CD14-positive monocyte (primary cell): ENCODE results near the gene GAS5. TPM values are rescaled to one million over a fixed set of nuclear protein-coding genes. Genes with fewer than 3 reads are reported as not detected.

ENCODE experiments used
- DNase-seq, 3 donors: peaks; one replicate each; pipeline ENCODE4 v3.0.0-alpha.2; 2011 to 2022
- H2AFZ ChIP-seq: 2 replicates; pipeline ENCODE4 v1.6.0; 2012; ENCODE audit warnings: mild to moderate bottlenecking, low read depth, low read length, inconsistent platforms; ENCODE audit not compliant: insufficient read depth, poor library complexity, severe bottlenecking
- H3K27ac ChIP-seq, 2 donors: 1 replicate in 1 of 2; 2 replicates in 1 of 2; pipeline ENCODE4 v1.5.1; 2012 to 2013; ENCODE audit warnings: low read length in 2 of 2, control low read depth in 1 of 2, inconsistent platforms in 1 of 2, low read depth in 1 of 2, mild to moderate bottlenecking in 1 of 2
- H3K27me3 ChIP-seq, 2 donors: one replicate each; pipeline versions ENCODE4 v1.6.0 to v1.6.1; 2011 to 2013; ENCODE audit warnings: low read length in 2 of 2; ENCODE audit not compliant: control insufficient read depth in 2 of 2, insufficient read depth in 2 of 2
- H3K36me3 ChIP-seq, 2 donors: replicated peaks in 1 of 2; 1 replicate in 1 of 2; 2 replicates in 1 of 2; pipeline versions ENCODE4 v1.5.1 to v1.6.1; 2012 to 2013; ENCODE audit warnings: low read length in 2 of 2, control low read depth in 1 of 2, inconsistent platforms in 1 of 2, mild to moderate bottlenecking in 1 of 2; ENCODE audit not compliant: insufficient read depth in 2 of 2, control insufficient read depth in 1 of 2
- H3K4me1 ChIP-seq, 2 donors: 1 replicate in 1 of 2; 2 replicates in 1 of 2; pipeline versions ENCODE4 v1.5.1 to v1.6.1; 2012 to 2013; ENCODE audit warnings: low read length in 2 of 2, control low read depth in 1 of 2, inconsistent platforms in 1 of 2, mild to moderate bottlenecking in 1 of 2, moderate library complexity in 1 of 2; ENCODE audit not compliant: insufficient read depth in 2 of 2, control insufficient read depth in 1 of 2
- H3K4me2 ChIP-seq: replicated peaks from 2 replicates; pipeline ENCODE3; 2012; ENCODE audit warnings: low read length, moderate library complexity, mild to moderate bottlenecking; ENCODE audit not compliant: poor library complexity, severe bottlenecking; ENCODE audit errors: extremely low read depth
- H3K4me3 ChIP-seq, 3 experiments: fragments of 200-600 bp in 1 of 3; sonication (generic) in 1 of 3; replicated peaks in 1 of 3; 1 replicate in 2 of 3; 2 replicates in 1 of 3; pipeline ENCODE4 v1.5.1; 2011 to 2013; ENCODE audit warnings: low read length in 3 of 3, mild to moderate bottlenecking in 3 of 3, control low read depth in 2 of 3, low read depth in 2 of 3, inconsistent platforms in 1 of 3, moderate library complexity in 1 of 3
- H3K79me2 ChIP-seq: 2 replicates; pipeline ENCODE4 v1.6.0; 2012; ENCODE audit warnings: mild to moderate bottlenecking, control low read depth, inconsistent platforms, low read length, moderate library complexity; ENCODE audit not compliant: insufficient read depth
- H3K9ac ChIP-seq: 2 replicates; pipeline ENCODE4 v1.6.0; 2017; ENCODE audit warnings: low read length, mild to moderate bottlenecking; ENCODE audit not compliant: insufficient read depth, poor library complexity, severe bottlenecking
- H3K9me3 ChIP-seq, 2 donors: replicated peaks in 1 of 2; 1 replicate in 1 of 2; 2 replicates in 1 of 2; pipeline versions ENCODE4 v1.5.1 to v1.6.1; 2012 to 2013; ENCODE audit warnings: low read length in 2 of 2, control low read depth in 1 of 2; ENCODE audit not compliant: control insufficient read depth in 1 of 2, insufficient read depth in 1 of 2
- H4K20me1 ChIP-seq: 2 replicates; pipeline ENCODE4 v1.6.0; 2012; ENCODE audit warnings: mild to moderate bottlenecking, low read length, control low read depth, moderate library complexity; ENCODE audit not compliant: insufficient read depth
- H3K27ac Mint-ChIP-seq, 7 donors: one replicate each; pipeline ENCODE4 v1.8.0; 2020; ENCODE audit warnings: mild to moderate bottlenecking in 7 of 7, mixed read lengths in 7 of 7, moderate library complexity in 6 of 7, inconsistent platforms in 2 of 7
- H3K27me3 Mint-ChIP-seq, 3 donors: one replicate each; pipeline ENCODE4 v1.8.0; 2021 to 2022; ENCODE audit warnings: low read depth in 3 of 3, mild to moderate bottlenecking in 3 of 3, mixed read lengths in 3 of 3, moderate library complexity in 3 of 3, inconsistent platforms in 1 of 3
- H3K36me3 Mint-ChIP-seq, 2 donors: one replicate each; pipeline ENCODE4 v1.8.0; 2020; ENCODE audit warnings: mixed read lengths in 2 of 2, inconsistent platforms in 1 of 2, mild to moderate bottlenecking in 1 of 2
- H3K4me1 Mint-ChIP-seq: one replicate; pipeline ENCODE4 v1.8.0; 2020; ENCODE audit warnings: mild to moderate bottlenecking, mixed read lengths
- H3K4me3 Mint-ChIP-seq, 2 donors: one replicate each; pipeline ENCODE4 v1.8.0; 2020; ENCODE audit warnings: mild to moderate bottlenecking in 2 of 2, mixed read lengths in 2 of 2, moderate library complexity in 1 of 2
- H3K9me3 Mint-ChIP-seq, 7 donors: one replicate each; pipeline ENCODE4 v1.8.0; 2020 to 2022; ENCODE audit warnings: mixed read lengths in 7 of 7, mild to moderate bottlenecking in 6 of 7, moderate library complexity in 6 of 7, inconsistent platforms in 2 of 7
- CTCF ChIP-seq: fragments of 200-600 bp; IDR thresholded peaks from one replicate; pipeline ENCODE4 v1.8.0; 2022; ENCODE audit warnings: antibody characterized with exemption, mild to moderate bottlenecking
- WGBS: methylation state at CpG from one replicate; pipeline ENCODE4 v1.1.5; 2013; ENCODE audit warnings: missing lambda C conversion rate; ENCODE audit not compliant: insufficient coverage; 5-methylcytosine and 5-hydroxymethylcytosine counted together
- intact Hi-C, 2 donors: fragments of 100-400 bp; cut with micrococcal nuclease; formaldehyde crosslinking; loops; one replicate each; pipeline versions ENCODE4 v1.15.0 to v1.15.1; 2023
- polyA plus RNA-seq, 3 donors: library from polyadenylated mRNA; depleted of rRNA in 1 of 3; unstranded in 2 of 3; stranded (reverse) in 1 of 3; fragments of 300-500 nt in 2 of 3; fragments of >200 nt in 1 of 3; fragmentation: Illumina TruSeq in 2 of 3; gene quantifications; 1 replicate in 2 of 3; 2 replicates in 1 of 3; pipeline ENCODE4 v1.2.3, GENCODE V29; 2012 to 2021

Gene GAS5
- polyA plus RNA-seq, 3 donors, result 90.4 to 309 (median 92.0) TPM

DNA sequence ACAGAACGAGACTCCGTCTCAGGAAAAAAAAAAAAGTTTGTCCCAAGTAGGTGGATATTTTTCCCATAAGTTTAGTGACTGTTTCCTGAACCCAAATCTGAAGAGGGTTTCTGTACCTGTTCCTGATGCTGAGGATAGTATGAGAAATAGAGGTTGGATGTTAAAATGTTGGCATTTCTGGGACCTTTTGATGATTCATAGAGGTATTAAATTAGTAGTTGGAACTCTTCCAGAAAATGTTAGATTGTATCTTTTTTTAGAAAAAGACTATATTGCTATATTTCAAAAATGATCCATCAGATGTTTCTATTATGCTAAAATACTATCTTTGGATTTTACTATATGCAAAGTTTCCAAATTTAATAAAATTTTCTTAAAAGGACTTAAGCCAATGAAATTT, 40.2 kb downstream of the GAS5 start:
- no peak overlapping the region for H3K4me3 Mint-ChIP-seq
- H3K27me3 Mint-ChIP-seq, result no peaks in the 10 kb centered on the region
- no peak for TF ChIP-seq CTCF
- H3K27me3 ChIP-seq, result no peaks in the 10 kb centered on the region
- peaks cover 25 to 33% of the 10 kb centered on the region in 2 donors for H3K36me3 Mint-ChIP-seq
- H3K36me3 ChIP-seq, result peaks cover 17 to 30% of the 10 kb centered on the region in 2 donors
- no peak for DNase-seq
- no peaks in the 10 kb centered on the region for H3K9me3 Mint-ChIP-seq
- no peak overlapping the region for H2AFZ ChIP-seq
- H3K9ac ChIP-seq, result no peak overlapping the region
- intact Hi-C loops, result loop anchor here in 1 of 2 donors (5.0 kb wide), 2 partner anchors 40 to 1085 kb away; partner anchors contain the start of genes GAS5 and ZBTB37
- peaks cover 26% of the 10 kb centered on the region for H3K4me1 Mint-ChIP-seq
- H3K9me3 ChIP-seq, result no peaks in the 10 kb centered on the region
- no peak overlapping the region for H3K4me2 ChIP-seq
- peak overlapping the region in 1 of 7 donors; percentile 36 for H3K27ac Mint-ChIP-seq
- H3K79me2 ChIP-seq, result peaks cover 25% of the 10 kb centered on the region
- no peak overlapping the region for H3K4me3 ChIP-seq
- peaks cover 15 to 26% of the 10 kb centered on the region in 2 donors for H3K4me1 ChIP-seq
- H4K20me1 ChIP-seq, result no peaks in the 10 kb centered on the region
- 36% methylated on average over 2 of the region's 2 CpGs for WGBS
- H3K27ac ChIP-seq, result no peak overlapping the region

DNA sequence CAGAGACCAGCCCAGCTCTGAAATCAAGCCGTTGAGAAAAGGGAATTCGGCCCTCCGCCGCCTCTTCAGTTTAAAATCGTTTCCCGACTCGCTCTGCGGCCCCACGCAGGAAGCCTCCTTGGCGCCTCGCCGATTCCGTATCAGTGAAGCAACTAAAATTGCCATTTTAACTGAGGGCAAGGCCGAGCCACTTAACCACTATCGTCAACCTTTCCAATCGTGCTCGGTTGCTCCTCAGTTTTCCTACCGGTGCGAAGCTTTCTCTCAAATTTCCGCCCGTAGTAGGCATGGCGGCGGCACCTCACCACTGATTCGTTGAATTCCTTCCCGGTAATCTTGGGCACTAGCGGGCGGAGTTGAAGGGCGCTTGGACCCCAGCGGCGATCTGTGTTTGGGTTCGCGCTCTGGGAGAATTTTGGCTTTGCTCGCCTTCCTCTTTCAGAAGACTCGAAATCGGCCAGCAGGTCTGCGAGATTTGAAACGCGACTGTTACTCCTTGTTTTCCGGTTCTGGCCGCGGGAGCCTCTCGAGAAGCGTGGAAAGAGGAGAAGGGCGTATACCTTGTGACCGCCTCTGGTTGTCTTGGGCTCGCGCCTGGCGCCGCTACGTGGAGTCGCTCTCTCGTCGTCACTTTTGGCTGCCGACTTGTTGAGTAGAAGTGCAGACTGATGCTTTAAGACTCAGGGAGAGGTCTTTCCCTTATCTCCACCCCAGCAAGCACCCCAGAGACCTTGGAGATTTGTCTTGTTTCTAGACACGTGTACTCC, 43.3 kb downstream of the GAS5 start, which contains the start of the genes CENPL and DARS2:
CENPL (minus strand) TSS at position 569 of the 767 bp plus-strand sequence. CDS start 13,584 bp downstream, outside the sequence.
DARS2 (plus strand) TSS at position 359 of the 767 bp plus-strand sequence. CDS start 557 bp downstream, outside the sequence.
- Histone ChIP-seq H3K9me3 (no peaks in the 10 kb centered on the region), H3K4me2 (peak within 1 kb of the TSS; percentile 91), H3K27me3 (no peaks in the 10 kb centered on the region), H3K4me3 (peak within 1 kb of the TSS; percentile 70 to 99 (median 92)), H3K36me3 (peaks cover 4 to 14% of the 10 kb centered on the region in 2 donors), H3K9ac (peak within 1 kb of the TSS; percentile 86), H3K79me2 (peaks cover 56% of the 10 kb centered on the region), H3K27ac (peak within 1 kb of the TSS; percentile 91 to 93), H4K20me1 (no peaks in the 10 kb centered on the region), H3K4me1 (peaks cover 15 to 26% of the 10 kb centered on the region in 2 donors), H2AFZ (peak within 1 kb of the TSS; percentile 91)
- no peak for TF ChIP-seq CTCF
- Mint-ChIP-seq H3K27me3 (no peaks in the 10 kb centered on the region), H3K27ac (peak within 1 kb of the TSS; percentile 97 to 100 (median 99)), H3K9me3 (no peaks in the 10 kb centered on the region), H3K4me1 (peaks cover 39% of the 10 kb centered on the region), H3K4me3 (peak within 1 kb of the TSS; percentile 99), H3K36me3 (peaks cover 6 to 23% of the 10 kb centered on the region in 2 donors)
- peak; percentile 93 to 97 (median 94) for DNase-seq
- intact Hi-C loops, result loop anchor here (1.0 to 5.0 kb wide), 8 partner anchors 43 to 1082 kb away; partner anchors contain the start of genes PRDX6 (in 2 of the 2), ZBTB37 (in 2 of the 2) and GAS5 (in 1 of the 2)
- WGBS, result under 1% methylated on average over 41 of the region's 55 CpGs
